ENCODE data around the gene C4A. TPM values are rescaled to one million over a fixed set of nuclear protein-coding genes. Genes with fewer than 3 reads are reported as not detected.
"Not testable (repeated sequence)": the region's sequence is repeated elsewhere in the genome, so short reads cannot be mapped to it uniquely, and the experiment has no call there.

C4A gene
- total RNA-seq, 1 donor from 2014 or later = 4.6 TPM

GRCh38 chr6:32028631-32029030 lies 46.8 kb downstream of the C4A start:
- not testable (repeated sequence) for H3K27ac Mint-ChIP-seq (ENCODE audit: unreplicated experiment); H3K27me3 Mint-ChIP-seq (ENCODE audit: low read depth, unreplicated experiment); H3K9me3 Mint-ChIP-seq (ENCODE audit: unreplicated experiment); H3K36me3 Mint-ChIP-seq (ENCODE audit: low read depth, unreplicated experiment); H4K20me1 ChIP-seq (ENCODE audit: insufficient read depth, low read length); H3K4me1 ChIP-seq (ENCODE audit: insufficient read depth, low read length); H3K4me1 Mint-ChIP-seq (ENCODE audit: low read depth, unreplicated experiment); H3K79me2 ChIP-seq (ENCODE audit: insufficient read depth, low read length); H3K4me3 ChIP-seq (ENCODE audit: insufficient read depth, low read depth, low read length); FAIRE-seq; H3K9ac ChIP-seq (ENCODE audit: low read length); H3K4me3 Mint-ChIP-seq (ENCODE audit: unreplicated experiment); H3K4me2 ChIP-seq (ENCODE audit: low read length); H3K36me3 ChIP-seq (ENCODE audit: insufficient read depth, low read length); H2AFZ ChIP-seq (ENCODE audit: low read depth, low read length); H3K27me3 ChIP-seq (ENCODE audit: insufficient read depth, low read length); DNase-seq (ENCODE audit: low read depth); H3K27ac ChIP-seq (ENCODE audit: low read depth, low read length); H3K9me3 ChIP-seq (ENCODE audit: insufficient read depth, low read depth, low read length)

- not testable (repeated sequence) for H3K9me3 ChIP-seq (ENCODE audit: insufficient read depth, low read depth, low read length); H3K4me3 Mint-ChIP-seq (ENCODE audit: unreplicated experiment); H3K9ac ChIP-seq (ENCODE audit: low read length); H3K4me3 ChIP-seq (ENCODE audit: insufficient read depth, low read depth, low read length); H3K79me2 ChIP-seq (ENCODE audit: insufficient read depth, low read length); H3K4me1 Mint-ChIP-seq (ENCODE audit: low read depth, unreplicated experiment); H2AFZ ChIP-seq (ENCODE audit: low read depth, low read length); H3K27me3 Mint-ChIP-seq (ENCODE audit: low read depth, unreplicated experiment); H3K4me2 ChIP-seq (ENCODE audit: low read length); FAIRE-seq; H3K36me3 Mint-ChIP-seq (ENCODE audit: low read depth, unreplicated experiment); H3K9me3 Mint-ChIP-seq (ENCODE audit: unreplicated experiment); H3K4me1 ChIP-seq (ENCODE audit: insufficient read depth, low read length); DNase-seq (ENCODE audit: low read depth); H3K27ac ChIP-seq (ENCODE audit: low read depth, low read length); H3K27ac Mint-ChIP-seq (ENCODE audit: unreplicated experiment); H3K36me3 ChIP-seq (ENCODE audit: insufficient read depth, low read length); H4K20me1 ChIP-seq (ENCODE audit: insufficient read depth, low read length); H3K27me3 ChIP-seq (ENCODE audit: insufficient read depth, low read length)
Observed at GRCh38 chr6:32029553-32029952, 47.7 kb downstream of the C4A start.

- H3K4me3 Mint-ChIP-seq (ENCODE audit: unreplicated experiment); H3K27ac ChIP-seq (ENCODE audit: low read depth, low read length); H3K4me3 ChIP-seq (ENCODE audit: insufficient read depth, low read depth, low read length); H3K27me3 Mint-ChIP-seq (ENCODE audit: low read depth, unreplicated experiment); H3K4me1 Mint-ChIP-seq (ENCODE audit: low read depth, unreplicated experiment); H3K4me1 ChIP-seq (ENCODE audit: insufficient read depth, low read length); H3K79me2 ChIP-seq (ENCODE audit: insufficient read depth, low read length); H3K4me2 ChIP-seq (ENCODE audit: low read length); H2AFZ ChIP-seq (ENCODE audit: low read depth, low read length); H3K27me3 ChIP-seq (ENCODE audit: insufficient read depth, low read length); FAIRE-seq; H3K36me3 Mint-ChIP-seq (ENCODE audit: low read depth, unreplicated experiment); H3K9ac ChIP-seq (ENCODE audit: low read length); H3K27ac Mint-ChIP-seq (ENCODE audit: unreplicated experiment); H3K36me3 ChIP-seq (ENCODE audit: insufficient read depth, low read length); H3K9me3 ChIP-seq (ENCODE audit: insufficient read depth, low read depth, low read length); H4K20me1 ChIP-seq (ENCODE audit: insufficient read depth, low read length); DNase-seq (ENCODE audit: low read depth); H3K9me3 Mint-ChIP-seq (ENCODE audit: unreplicated experiment): not testable (repeated sequence)
Observed at GRCh38 chr6:32035283-32036013, 53.6 kb downstream of the C4A start.

GRCh38 chr6:32037136-32037535 lies 55.3 kb downstream of the C4A start:
- not testable (repeated sequence) for DNase-seq (ENCODE audit: low read depth); H3K4me2 ChIP-seq (ENCODE audit: low read length); H3K4me1 Mint-ChIP-seq (ENCODE audit: low read depth, unreplicated experiment); H3K27me3 Mint-ChIP-seq (ENCODE audit: low read depth, unreplicated experiment); H3K4me3 Mint-ChIP-seq (ENCODE audit: unreplicated experiment); FAIRE-seq; H3K9ac ChIP-seq (ENCODE audit: low read length); H3K27ac ChIP-seq (ENCODE audit: low read depth, low read length); H3K4me1 ChIP-seq (ENCODE audit: insufficient read depth, low read length); H3K9me3 Mint-ChIP-seq (ENCODE audit: unreplicated experiment); H3K27me3 ChIP-seq (ENCODE audit: insufficient read depth, low read length); H3K9me3 ChIP-seq (ENCODE audit: insufficient read depth, low read depth, low read length); H2AFZ ChIP-seq (ENCODE audit: low read depth, low read length); H3K4me3 ChIP-seq (ENCODE audit: insufficient read depth, low read depth, low read length); H3K36me3 ChIP-seq (ENCODE audit: insufficient read depth, low read length); H3K36me3 Mint-ChIP-seq (ENCODE audit: low read depth, unreplicated experiment); H4K20me1 ChIP-seq (ENCODE audit: insufficient read depth, low read length); H3K79me2 ChIP-seq (ENCODE audit: insufficient read depth, low read length); H3K27ac Mint-ChIP-seq (ENCODE audit: unreplicated experiment)

- FAIRE-seq; H3K27ac ChIP-seq (ENCODE audit: low read depth, low read length); H3K36me3 Mint-ChIP-seq (ENCODE audit: low read depth, unreplicated experiment); H2AFZ ChIP-seq (ENCODE audit: low read depth, low read length); DNase-seq (ENCODE audit: low read depth); H3K27me3 Mint-ChIP-seq (ENCODE audit: low read depth, unreplicated experiment); H3K4me3 ChIP-seq (ENCODE audit: insufficient read depth, low read depth, low read length); H3K4me1 Mint-ChIP-seq (ENCODE audit: low read depth, unreplicated experiment); H3K36me3 ChIP-seq (ENCODE audit: insufficient read depth, low read length); H4K20me1 ChIP-seq (ENCODE audit: insufficient read depth, low read length); H3K27ac Mint-ChIP-seq (ENCODE audit: unreplicated experiment); H3K4me3 Mint-ChIP-seq (ENCODE audit: unreplicated experiment); H3K27me3 ChIP-seq (ENCODE audit: insufficient read depth, low read length); H3K79me2 ChIP-seq (ENCODE audit: insufficient read depth, low read length); H3K9ac ChIP-seq (ENCODE audit: low read length); H3K9me3 ChIP-seq (ENCODE audit: insufficient read depth, low read depth, low read length); H3K4me1 ChIP-seq (ENCODE audit: insufficient read depth, low read length); H3K9me3 Mint-ChIP-seq (ENCODE audit: unreplicated experiment); H3K4me2 ChIP-seq (ENCODE audit: low read length): not testable (repeated sequence)
Observed at GRCh38 chr6:32037598-32038524, 56.0 kb downstream of the C4A start, which contains the start of gene CYP21A2. Gene CYP21A2, plus strand, starts transcription at chr6:32038415. Its CDS starts 8 bp downstream, at chr6:32038423.

GRCh38 chr6:32038878-32039277 lies 57.0 kb downstream of the C4A start:
- not testable (repeated sequence) for H3K27me3 Mint-ChIP-seq (ENCODE audit: low read depth, unreplicated experiment); H3K4me3 Mint-ChIP-seq (ENCODE audit: unreplicated experiment); H3K27ac ChIP-seq (ENCODE audit: low read depth, low read length); H3K36me3 ChIP-seq (ENCODE audit: insufficient read depth, low read length); H3K4me1 ChIP-seq (ENCODE audit: insufficient read depth, low read length); H3K9ac ChIP-seq (ENCODE audit: low read length); H3K79me2 ChIP-seq (ENCODE audit: insufficient read depth, low read length); H3K36me3 Mint-ChIP-seq (ENCODE audit: low read depth, unreplicated experiment); H3K9me3 ChIP-seq (ENCODE audit: insufficient read depth, low read depth, low read length); H4K20me1 ChIP-seq (ENCODE audit: insufficient read depth, low read length); DNase-seq (ENCODE audit: low read depth); H3K27me3 ChIP-seq (ENCODE audit: insufficient read depth, low read length); H3K4me2 ChIP-seq (ENCODE audit: low read length); H3K27ac Mint-ChIP-seq (ENCODE audit: unreplicated experiment); H3K4me1 Mint-ChIP-seq (ENCODE audit: low read depth, unreplicated experiment); H2AFZ ChIP-seq (ENCODE audit: low read depth, low read length); FAIRE-seq; H3K9me3 Mint-ChIP-seq (ENCODE audit: unreplicated experiment); H3K4me3 ChIP-seq (ENCODE audit: insufficient read depth, low read depth, low read length)

Measured in astrocyte (in vitro differentiated cells and primary cell).